Lung (tissue), 16 donors: ENCODE measurements around the gene ASAP2. TPM values are rescaled to one million over a fixed set of nuclear protein-coding genes. Genes with fewer than 3 reads are reported as not detected.

Experiments
- ATAC-seq: fragments of 200-7000 bp; cut with Tn5 transposase; one replicate; pipeline ENCODE4 v1.9.1; 2020; ENCODE audit warnings: moderate number of reproducible peaks; ENCODE audit not compliant: insufficient read depth, low FRiP score
- DNase-seq, 3 donors: peaks; one replicate each; pipeline ENCODE4 v3.0.0-alpha.2; 2013 to 2017
- H3K27ac ChIP-seq, 2 donors: one replicate each; pipeline ENCODE4 v1.5.1; 2013; ENCODE audit warnings: mild to moderate bottlenecking in 2 of 2, moderate library complexity in 2 of 2, control low read depth in 1 of 2, inconsistent platforms in 1 of 2, low read depth in 1 of 2, low read length in 1 of 2
- H3K27me3 ChIP-seq, 3 donors: one replicate each; pipeline ENCODE4 v1.5.1; 2013; ENCODE audit warnings: low read length in 2 of 3; ENCODE audit not compliant: control insufficient read depth in 3 of 3, insufficient read depth in 3 of 3
- H3K36me3 ChIP-seq, 4 donors: one replicate each; pipeline ENCODE4 v1.5.1; 2013; ENCODE audit warnings: low read length in 4 of 4, mild to moderate bottlenecking in 1 of 4, moderate library complexity in 1 of 4; ENCODE audit not compliant: control insufficient read depth in 4 of 4, insufficient read depth in 4 of 4
- H3K4me1 ChIP-seq, 5 donors: one replicate each; pipeline ENCODE4 v1.5.1; 2013; ENCODE audit warnings: low read length in 5 of 5, mild to moderate bottlenecking in 2 of 5, moderate library complexity in 1 of 5; ENCODE audit not compliant: control insufficient read depth in 5 of 5, insufficient read depth in 5 of 5
- H3K4me3 ChIP-seq: one replicate; pipeline ENCODE4 v1.5.1; 2013; ENCODE audit warnings: mild to moderate bottlenecking, control low read depth, moderate library complexity
- H3K9ac ChIP-seq, 2 donors: one replicate each; pipeline ENCODE4 v1.5.1; 2013; ENCODE audit warnings: low read length in 2 of 2, control low read depth in 1 of 2; ENCODE audit not compliant: insufficient read depth in 1 of 2
- H3K9me3 ChIP-seq, 4 donors: one replicate each; pipeline ENCODE4 v1.5.1; 2013; ENCODE audit warnings: low read length in 3 of 4, mild to moderate bottlenecking in 1 of 4, moderate library complexity in 1 of 4; ENCODE audit not compliant: control insufficient read depth in 4 of 4, insufficient read depth in 3 of 4
- CTCF ChIP-seq: IDR thresholded peaks from 2 replicates; pipeline ENCODE4 v1.5.1; 2012; ENCODE audit warnings: mild to moderate bottlenecking; ENCODE audit errors: control extremely low read depth, extremely low read depth
- WGBS, 2 donors: extraction: QIAGEN DNeasy Blood & Tissue Kit; methylation state at CpG; one replicate each; pipeline ENCODE4 v1.1.7; 2013; 5-methylcytosine and 5-hydroxymethylcytosine counted together
- long read RNA-seq, 5 donors: transcript quantifications; one replicate each; lab custom pipeline, GENCODE V29; 2026
- polyA plus RNA-seq, 2 donors: library from polyadenylated mRNA; stranded (reverse); fragments of 200-250 nt; gene quantifications; one replicate each; pipeline ENCODE4 v1.2.1, GENCODE V29; 2013
- total RNA-seq, 2 donors: library from RNA; depleted of rRNA in 1 of 2; stranded (reverse); fragments of >200 nt in 1 of 2; gene quantifications; one replicate each; pipeline ENCODE4 v1.2.1, GENCODE V29; 2014 to 2021
- donor health status: control.
- donor health status: control.
- donor health status: Bipolar disorder and iron deficiency.
- donor health status: healthy.
- donor health status: DM: yes; HTN: yes; CAD: no.

ASAP2 gene
- 10 to 100 TPM; 19.2 to 30.9 TPM for total RNA-seq
- 10 to 100 TPM in 1 of 2 donors, 1 to 10 TPM in 1; 7.4 to 14.8 TPM for polyA plus RNA-seq
- long read RNA-seq, donor 1, full-length matches to known transcripts = 6 of 554 reads
- long read RNA-seq, donor 1, partial matches to known transcripts = 514 of 554 reads
- long read RNA-seq, donor 1, other reads (novel, unspliced or antisense) = 34 of 554 reads
- long read RNA-seq, donor 2, partial matches to known transcripts = 11 of 11 reads
- long read RNA-seq, donor 2, other reads (novel, unspliced or antisense) = 0 of 11 reads
- long read RNA-seq, donor 3, partial matches to known transcripts = 39 of 53 reads
- long read RNA-seq, donor 3, other reads (novel, unspliced or antisense) = 14 of 53 reads
- long read RNA-seq, donor 4, partial matches to known transcripts = 13 of 13 reads
- long read RNA-seq, donor 4, other reads (novel, unspliced or antisense) = 0 of 13 reads
- long read RNA-seq, donor 5, full-length matches to known transcripts = 2 of 21 reads
- long read RNA-seq, donor 5, partial matches to known transcripts = 19 of 21 reads
- long read RNA-seq, donor 5, other reads (novel, unspliced or antisense) = 0 of 21 reads

GRCh38 chr2:9205963-9206948 is at the start of gene ASAP2:
TSS of gene ASAP2 (plus strand) at chr2:9206812. CDS start at chr2:9207105, 293 bp downstream.
- H3K4me3 ChIP-seq = peak within 1 kb of the TSS; percentile 94
- peak within 1 kb of the TSS; percentile 91 to 95 for H3K27ac ChIP-seq
- no peaks in the 10 kb centered on the region for H3K36me3 ChIP-seq
- ATAC-seq = peak; percentile 78
- no peaks in the 10 kb centered on the region for H3K27me3 ChIP-seq
- WGBS, 2 donors = 1 to 3% methylated on average over 54 to 128 of the region's 128 CpGs
- DNase-seq = peak; percentile 75 to 88 (median 77)
- peak within 1 kb of the TSS in 1 of 2 donors; percentile 68 for H3K9ac ChIP-seq
- no peaks in the 10 kb centered on the region for H3K9me3 ChIP-seq
- TF ChIP-seq CTCF = peak; percentile 39
- H3K4me1 ChIP-seq = peaks cover 0 to 18% (median 4%) of the 10 kb centered on the region in 5 donors

GRCh38 chr2:9158786-9159779 is 47.5 kb upstream of the ASAP2 start:
- Histone ChIP-seq H3K27ac (no peak overlapping the region), H3K9ac (no peak overlapping the region), H3K4me1 (no peaks in the 10 kb centered on the region), H3K36me3 (no peaks in the 10 kb centered on the region), H3K4me3 (no peak overlapping the region), H3K27me3 (no peaks in the 10 kb centered on the region), H3K9me3 (no peaks in the 10 kb centered on the region)
- no peak for ATAC-seq
- WGBS, 2 donors = 87 to 91% methylated on average over 9 to 10 of the region's 10 CpGs
- TF ChIP-seq CTCF = no peak
- no peak for DNase-seq

GRCh38 chr2:9160732-9161131 is 45.9 kb upstream of the ASAP2 start:
- Histone ChIP-seq H3K4me1 (no peaks in the 10 kb centered on the region), H3K4me3 (no peak overlapping the region), H3K36me3 (no peaks in the 10 kb centered on the region), H3K9me3 (no peaks in the 10 kb centered on the region), H3K27ac (no peak overlapping the region), H3K27me3 (no peaks in the 10 kb centered on the region), H3K9ac (no peak overlapping the region)
- 88 to 92% methylated on average over 7 of the region's 7 CpGs for WGBS, 2 donors
- TF ChIP-seq CTCF = no peak
- DNase-seq (no peak), ATAC-seq (no peak)
